PC-9 (cell line): Measurements from ENCODE around the gene STX16.

Source experiments
- CTCF ChIP-seq: fragments of 200-600 bp; sonication (generic); conservative IDR thresholded peaks from 2 replicates; pipeline ENCODE4 v1.6.1; 2017; ENCODE audit warnings: mixed run types, antibody characterized with exemption, mild to moderate bottlenecking, moderate library complexity
- EZH2 ChIP-seq: fragments of 200-600 bp; sonication (generic); IDR thresholded peaks from 2 replicates; pipeline ENCODE4 v1.8.0; 2017; ENCODE audit warnings: antibody characterized with exemption, low read depth

- no peak for TF ChIP-seq CTCF
- no peak for TF ChIP-seq EZH2
Measured at GRCh38 chr20:58649288-58650180, 1.5 kb upstream of the STX16 start.
